ENCODE measurements around the gene DDHD1. TPM values are rescaled to one million over a fixed set of nuclear protein-coding genes. Genes with fewer than 3 reads are reported as not detected.

DDHD1 gene
- total RNA-seq, 2 experiments from 2014 or later: 53.6 to 58.5 TPM

DNA sequence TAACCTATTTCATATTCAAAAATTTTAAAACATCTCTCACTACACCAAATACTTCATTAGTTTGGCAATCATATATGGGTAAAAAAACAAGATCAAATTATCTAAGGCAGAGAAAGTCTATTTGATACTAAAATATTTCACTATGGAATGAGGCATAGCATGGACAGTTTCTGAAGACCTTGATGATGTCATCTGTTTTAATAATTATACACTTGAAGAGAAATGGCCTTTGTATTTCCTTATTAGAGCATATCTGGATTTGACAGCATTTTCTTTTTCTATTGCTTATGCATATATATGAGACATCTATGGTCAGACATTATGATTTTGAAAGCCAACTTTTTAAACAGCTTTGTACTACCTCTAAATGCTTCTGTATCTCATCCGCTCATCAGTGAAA lies 88.6 kb downstream of the DDHD1 start:
- Mint-ChIP-seq H3K4me1 (peaks cover 7% of the 10 kb centered on the region), H3K9me3 (no peaks in the 10 kb centered on the region), H3K27ac (no peak overlapping the region), H3K27me3 (no peaks in the 10 kb centered on the region), H3K4me3 (no peak overlapping the region), H3K36me3 (ENCODE audit: low read depth) (peaks cover 32% of the 10 kb centered on the region)
- ChIA-PET CTCF (interaction anchor here (1.5 kb wide), 1 partner anchor 10 kb away, joined by 4 read pairs; no protein-coding TSS in a partner anchor), POLR2A (interaction anchor here (1.1 kb wide), 1 partner anchor 31 kb away, joined by 3 read pairs; no protein-coding TSS in a partner anchor)
- DNase-seq: no peak

DNA sequence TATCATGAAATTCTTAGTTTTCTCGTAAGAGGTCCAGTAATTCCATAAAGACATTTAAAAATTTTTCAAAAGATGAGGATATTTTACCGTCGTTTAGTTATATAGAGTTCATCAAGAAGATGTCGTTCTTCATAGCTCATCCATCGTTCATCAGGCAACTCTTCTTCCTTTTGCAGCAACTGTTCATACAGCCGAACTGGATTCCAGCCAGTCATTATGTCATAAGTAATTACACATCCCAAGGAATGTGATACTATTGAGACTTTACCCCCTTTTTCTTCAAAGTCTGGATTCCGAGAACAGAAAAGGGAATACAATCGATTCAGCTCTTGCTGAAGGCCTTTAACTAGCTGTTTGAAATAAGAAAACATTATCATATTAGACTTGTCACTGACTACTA lies 90.3 kb downstream of the DDHD1 start:
- no peaks in the 10 kb centered on the region for H3K9me3 Mint-ChIP-seq
- H3K36me3 Mint-ChIP-seq (ENCODE audit: low read depth): peaks cover 28% of the 10 kb centered on the region
- no peaks in the 10 kb centered on the region for H3K27me3 Mint-ChIP-seq
- no peak overlapping the region for H3K4me3 Mint-ChIP-seq
- ChIA-PET POLR2A (no interaction called here), CTCF (no interaction called here)
- no peak for DNase-seq
- no peak overlapping the region for H3K27ac Mint-ChIP-seq
- H3K4me1 Mint-ChIP-seq: peaks cover 7% of the 10 kb centered on the region

DNA sequence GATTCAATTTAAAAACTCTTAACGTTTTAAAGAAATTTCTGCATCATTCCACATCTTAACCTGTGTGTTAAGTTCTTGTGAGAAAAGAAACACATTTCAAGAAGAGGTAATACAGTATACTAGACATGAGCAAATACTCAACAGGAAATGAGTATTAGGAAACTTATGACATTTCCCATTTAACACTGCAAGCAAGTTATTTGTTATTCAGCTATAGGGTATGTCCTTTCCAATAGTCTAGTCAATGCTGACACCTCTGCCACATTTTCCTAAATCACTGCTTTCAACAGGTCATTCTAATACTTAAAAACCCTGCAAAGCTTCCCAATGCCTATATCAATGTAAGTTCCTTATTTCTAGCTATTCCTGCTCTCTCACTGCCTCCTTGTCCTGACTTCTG lies 93.1 kb downstream of the DDHD1 start:
- no peak overlapping the region for H3K27ac Mint-ChIP-seq
- no peak for DNase-seq
- no peak overlapping the region for H3K4me3 Mint-ChIP-seq
- ChIA-PET POLR2A (no interaction called here), CTCF (interaction anchor here (0.7 to 1.7 kb wide), 3 partner anchors 92 to 247 kb away, joined by 3 to 4 read pairs (median 3); no protein-coding TSS in a partner anchor)
- H3K36me3 Mint-ChIP-seq (ENCODE audit: low read depth): peaks cover 33% of the 10 kb centered on the region
- H3K27me3 Mint-ChIP-seq: no peaks in the 10 kb centered on the region
- no peaks in the 10 kb centered on the region for H3K9me3 Mint-ChIP-seq
- H3K4me1 Mint-ChIP-seq: peaks cover 7% of the 10 kb centered on the region

DNA sequence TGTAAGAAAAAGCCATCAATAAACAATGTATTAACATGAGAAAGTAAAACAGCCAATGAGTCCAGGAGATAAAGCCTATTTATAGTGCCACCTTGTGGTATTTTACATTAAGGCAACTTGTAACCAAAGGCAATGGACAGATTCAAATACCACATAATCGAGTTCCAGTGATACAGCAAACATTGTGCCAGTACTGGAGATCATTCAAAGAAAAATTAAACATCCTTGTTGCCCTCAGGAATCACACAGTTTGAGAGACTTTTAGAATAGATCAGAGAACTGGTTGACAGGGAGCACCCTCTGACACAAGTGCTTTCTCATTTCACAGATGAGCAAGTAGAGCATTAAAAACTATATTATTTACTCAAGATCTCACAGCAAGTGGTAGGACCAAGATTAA lies 98.1 kb downstream of the DDHD1 start:
- CTCF ChIA-PET: interaction anchor here (1.3 to 2.9 kb wide), 10 partner anchors 9 to 252 kb away, joined by 3 to 14 read pairs (median 6); no protein-coding TSS in a partner anchor
- H3K4me1 Mint-ChIP-seq: peaks cover 1% of the 10 kb centered on the region

DNA sequence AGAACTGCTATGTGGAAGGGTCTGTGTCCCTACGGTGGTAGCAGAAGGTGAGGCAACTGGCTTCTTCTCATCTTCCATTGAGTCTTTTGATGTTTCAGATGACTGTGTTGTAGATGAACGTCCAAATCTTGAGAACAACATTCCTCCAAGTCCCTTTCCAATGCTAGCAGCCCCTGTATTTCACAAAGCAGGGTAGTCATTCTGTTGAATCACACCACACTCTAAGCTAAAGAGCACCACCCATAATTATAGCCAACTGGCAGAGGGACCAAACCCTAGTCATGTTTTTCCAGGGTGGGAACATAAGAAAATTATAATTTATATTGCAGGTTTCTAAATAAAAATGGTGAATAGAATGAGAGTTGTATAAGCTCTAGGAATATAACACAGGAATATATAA lies 98.7 kb downstream of the DDHD1 start:
- H3K4me3 Mint-ChIP-seq: no peak overlapping the region
- POLR2A ChIA-PET: no interaction called here
- H3K4me1 Mint-ChIP-seq: peaks cover 1% of the 10 kb centered on the region
- H3K27me3 Mint-ChIP-seq: no peaks in the 10 kb centered on the region
- no peaks in the 10 kb centered on the region for H3K9me3 Mint-ChIP-seq
- no peak for DNase-seq
- no peak overlapping the region for H3K27ac Mint-ChIP-seq
- peaks cover 45% of the 10 kb centered on the region for H3K36me3 Mint-ChIP-seq (ENCODE audit: low read depth)
- CTCF ChIA-PET: interaction anchor here (0.8 to 2.9 kb wide), 11 partner anchors 10 to 252 kb away, joined by 3 to 14 read pairs (median 4); no protein-coding TSS in a partner anchor

More for the DNA sequence above, 98.1 kb downstream of the DDHD1 start:
- POLR2A ChIA-PET: interaction anchor here (1.0 kb wide), 1 partner anchor 98 kb away, joined by 3 read pairs; the partner anchor contains the start of gene DDHD1
- no peak overlapping the region for H3K27ac Mint-ChIP-seq
- no peak for DNase-seq
- no peak overlapping the region for H3K4me3 Mint-ChIP-seq
- H3K27me3 Mint-ChIP-seq: no peaks in the 10 kb centered on the region
- H3K9me3 Mint-ChIP-seq: no peaks in the 10 kb centered on the region
- peaks cover 40% of the 10 kb centered on the region for H3K36me3 Mint-ChIP-seq (ENCODE audit: low read depth)

DNA sequence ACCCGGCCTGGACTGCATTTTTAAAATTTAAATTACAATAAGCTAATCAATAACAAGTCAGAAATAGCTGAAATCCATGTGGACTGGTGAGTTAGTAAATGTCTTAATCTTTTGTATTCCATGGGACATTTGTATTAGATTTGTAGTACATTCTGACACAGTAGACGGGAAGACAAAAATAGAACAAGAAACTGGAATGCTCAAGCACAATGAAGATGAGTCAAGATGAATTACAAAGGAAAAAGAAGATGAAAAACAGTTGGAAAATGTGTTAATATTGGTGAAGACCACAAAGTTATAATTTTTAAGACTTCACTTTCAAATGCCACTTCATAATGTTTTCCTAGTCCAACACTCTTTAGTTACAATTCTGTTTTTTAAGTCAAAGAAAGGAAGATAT lies 104.5 kb downstream of the DDHD1 start:
- H3K36me3 Mint-ChIP-seq (ENCODE audit: low read depth): peaks cover 50% of the 10 kb centered on the region
- ChIA-PET POLR2A (no interaction called here), CTCF (interaction anchor here (0.6 to 0.7 kb wide), 2 partner anchors 217 to 224 kb away, joined by 3 to 5 read pairs; no protein-coding TSS in a partner anchor)
- DNase-seq: no peak
- no peak overlapping the region for H3K27ac Mint-ChIP-seq
- no peaks in the 10 kb centered on the region for H3K4me1 Mint-ChIP-seq
- H3K4me3 Mint-ChIP-seq: no peak overlapping the region
- no peaks in the 10 kb centered on the region for H3K9me3 Mint-ChIP-seq
- no peaks in the 10 kb centered on the region for H3K27me3 Mint-ChIP-seq

DNA sequence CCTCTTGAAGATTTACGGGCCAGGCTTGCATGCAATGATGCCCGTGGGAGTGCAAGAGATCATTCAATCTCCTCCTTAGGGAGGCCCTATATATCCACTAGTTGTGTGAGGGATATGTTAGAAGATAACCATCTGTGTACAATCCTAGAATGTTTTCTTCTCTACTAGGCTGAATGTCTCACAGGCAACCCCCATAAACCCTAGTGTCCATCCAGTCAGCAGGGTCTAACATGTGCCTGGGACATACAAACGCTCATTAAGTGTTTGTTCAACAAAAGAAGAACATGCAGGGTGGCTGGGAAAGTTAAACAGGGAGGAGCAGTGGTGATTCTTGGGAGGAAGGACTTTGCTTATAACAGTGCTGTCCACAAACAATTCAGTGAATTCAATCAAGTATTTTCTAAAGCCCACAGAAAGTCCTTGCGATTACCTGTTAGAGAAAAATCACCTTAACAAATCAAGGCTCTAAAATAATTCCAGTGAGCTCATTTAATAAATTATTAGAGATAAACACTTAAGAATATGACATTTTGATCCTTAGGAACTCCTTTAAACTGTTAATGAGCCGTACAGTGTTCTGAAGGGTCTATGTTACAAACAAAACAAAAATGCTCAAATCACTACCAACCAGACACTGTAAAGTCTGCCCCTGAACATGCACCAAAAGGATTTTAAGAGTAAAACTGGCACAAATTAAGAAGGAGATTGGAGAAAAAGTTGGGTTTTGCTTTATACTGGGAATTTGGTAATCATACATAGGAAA lies 105.6 kb downstream of the DDHD1 start:
- CTCF ChIA-PET: interaction anchor here (0.7 to 1.0 kb wide), 2 partner anchors 18 to 248 kb away, joined by 3 read pairs; no protein-coding TSS in a partner anchor
- no peak overlapping the region for H3K27ac Mint-ChIP-seq

DNA sequence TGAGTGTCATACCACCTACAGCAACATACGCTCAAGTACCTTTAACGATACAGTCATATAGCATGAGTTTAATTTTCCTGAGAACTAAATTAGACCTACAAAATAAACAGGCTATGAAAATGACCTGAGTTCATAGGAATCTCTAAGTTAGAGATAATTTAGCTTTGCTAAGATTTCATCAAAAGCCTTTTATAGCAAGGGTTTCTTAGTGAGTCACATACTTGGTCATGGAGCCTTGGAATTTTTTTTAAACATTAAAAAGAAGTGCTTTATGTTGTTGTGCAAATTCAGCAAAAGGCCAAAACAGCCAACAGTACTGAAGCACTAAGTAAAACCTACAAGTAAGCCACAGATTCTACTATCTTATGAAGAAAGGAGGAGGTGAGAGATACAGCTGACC lies 108.6 kb downstream of the DDHD1 start:
- Mint-ChIP-seq H3K36me3 (ENCODE audit: low read depth) (peaks cover 58% of the 10 kb centered on the region), H3K9me3 (no peaks in the 10 kb centered on the region), H3K4me1 (no peaks in the 10 kb centered on the region), H3K4me3 (no peak overlapping the region), H3K27me3 (no peaks in the 10 kb centered on the region), H3K27ac (no peak overlapping the region)
- POLR2A ChIA-PET: no interaction called here
- CTCF ChIA-PET: interaction anchor here (1.3 to 1.6 kb wide), 2 partner anchors 9 to 11 kb away, joined by 4 read pairs; no protein-coding TSS in a partner anchor
- no peak for DNase-seq

More for the DNA sequence above, 105.6 kb downstream of the DDHD1 start:
- Mint-ChIP-seq H3K9me3 (no peaks in the 10 kb centered on the region), H3K4me3 (no peak overlapping the region), H3K4me1 (no peaks in the 10 kb centered on the region), H3K27me3 (no peaks in the 10 kb centered on the region), H3K36me3 (ENCODE audit: low read depth) (peaks cover 51% of the 10 kb centered on the region)
- POLR2A ChIA-PET: no interaction called here
- no peak for DNase-seq

DNA sequence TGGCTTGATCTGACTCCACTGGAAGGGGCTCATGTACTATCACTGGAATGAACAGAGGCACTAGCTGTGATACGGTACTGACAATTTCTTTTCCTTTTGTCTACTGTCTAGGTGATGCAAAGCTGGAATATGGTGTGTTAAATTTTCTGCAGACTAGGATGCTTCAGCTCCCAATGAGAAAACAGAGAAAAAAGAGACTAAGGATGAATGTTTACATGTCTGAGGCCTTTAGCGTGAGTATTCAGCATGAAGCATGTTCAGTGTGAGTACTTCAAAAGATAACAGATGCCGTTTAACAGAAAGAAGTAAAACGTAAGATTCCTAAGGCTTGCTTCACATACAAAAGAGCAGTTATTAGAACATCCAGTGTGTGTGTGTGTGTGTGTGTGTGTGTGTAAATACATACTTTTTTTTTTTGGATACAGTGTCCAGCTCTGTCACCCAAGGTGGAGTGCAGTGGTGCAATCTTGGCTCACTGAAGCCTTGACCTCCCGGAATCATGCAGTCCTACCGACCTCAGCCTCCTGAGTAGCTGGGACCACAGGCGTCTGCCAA lies 110.0 kb downstream of the DDHD1 start:
- Mint-ChIP-seq H3K4me3 (no peak overlapping the region), H3K27ac (no peak overlapping the region), H3K36me3 (ENCODE audit: low read depth) (peaks cover 66% of the 10 kb centered on the region), H3K9me3 (no peaks in the 10 kb centered on the region), H3K4me1 (no peaks in the 10 kb centered on the region), H3K27me3 (no peaks in the 10 kb centered on the region)
- no peak for DNase-seq
- ChIA-PET CTCF (no interaction called here), POLR2A (no interaction called here)

DNA sequence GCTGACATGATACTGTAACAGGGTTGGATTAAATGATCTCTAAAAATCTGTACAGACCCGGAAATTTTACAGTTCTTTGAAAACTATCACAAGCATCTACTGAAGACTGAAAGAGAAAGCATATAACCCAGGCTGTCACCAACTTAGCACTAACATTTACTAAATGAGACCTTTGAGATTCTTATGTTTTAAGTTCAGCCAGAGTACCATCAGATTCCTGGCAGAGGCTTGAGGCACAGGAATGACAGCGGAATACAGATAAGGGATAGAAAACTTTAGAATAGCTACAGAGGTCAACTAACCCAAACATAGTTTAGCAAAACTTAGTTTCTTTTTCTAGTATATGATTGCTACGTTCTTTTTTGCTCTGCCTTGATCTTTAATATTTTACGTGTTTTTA lies 110.6 kb downstream of the DDHD1 start:
- Mint-ChIP-seq H3K27me3 (no peaks in the 10 kb centered on the region), H3K4me3 (no peak overlapping the region), H3K9me3 (no peaks in the 10 kb centered on the region), H3K27ac (no peak overlapping the region), H3K36me3 (ENCODE audit: low read depth) (peaks cover 69% of the 10 kb centered on the region), H3K4me1 (no peaks in the 10 kb centered on the region)
- no peak for DNase-seq
- POLR2A ChIA-PET: no interaction called here
- CTCF ChIA-PET: no interaction called here

DNA sequence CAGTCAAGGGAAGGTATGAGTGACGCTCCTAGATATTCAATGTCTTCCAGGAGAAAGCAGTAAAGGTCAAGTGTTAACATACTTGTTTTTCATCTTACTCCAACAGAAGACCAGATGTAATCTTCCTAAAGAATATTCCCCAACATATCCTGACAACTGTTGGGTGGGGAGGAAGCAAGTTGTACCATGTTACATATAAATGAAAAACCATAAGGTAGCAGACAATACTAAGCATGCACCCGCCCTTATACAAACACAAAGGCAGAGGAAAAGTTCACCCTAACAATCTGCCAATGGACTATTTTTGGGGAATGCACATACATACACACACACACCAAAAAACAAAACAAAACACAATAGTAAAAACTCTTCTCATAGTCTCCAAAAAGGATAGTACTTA lies 112.1 kb downstream of the DDHD1 start:
- H3K36me3 Mint-ChIP-seq (ENCODE audit: low read depth): peaks cover 75% of the 10 kb centered on the region
- H3K27me3 Mint-ChIP-seq: no peaks in the 10 kb centered on the region
- H3K4me3 Mint-ChIP-seq: no peak overlapping the region
- H3K9me3 Mint-ChIP-seq: no peaks in the 10 kb centered on the region
- no peaks in the 10 kb centered on the region for H3K4me1 Mint-ChIP-seq
- no peak for DNase-seq
- POLR2A ChIA-PET: interaction anchor here (1.1 kb wide), 1 partner anchor 129 kb away, joined by 3 read pairs; no protein-coding TSS in a partner anchor
- CTCF ChIA-PET: no interaction called here
- no peak overlapping the region for H3K27ac Mint-ChIP-seq

DNA sequence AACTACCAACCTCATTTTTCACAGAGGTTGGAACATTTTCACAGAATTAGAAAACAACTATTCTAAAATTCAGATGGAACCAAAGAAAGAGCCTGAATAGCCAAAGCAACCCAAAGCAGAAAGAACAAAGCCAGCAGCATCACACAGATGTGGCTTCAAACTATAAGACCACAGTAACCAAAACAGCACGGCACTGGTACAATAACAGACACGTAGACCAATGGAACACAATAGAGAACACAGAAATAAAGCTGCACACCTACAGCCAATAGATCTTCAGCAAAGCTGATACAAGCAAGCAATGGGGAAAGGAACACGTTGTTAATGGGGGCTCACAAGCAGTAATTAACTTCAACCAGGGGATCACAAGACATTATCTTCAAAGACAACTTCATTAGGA lies 114.5 kb downstream of the DDHD1 start:
- Mint-ChIP-seq H3K4me1 (peaks cover 2% of the 10 kb centered on the region), H3K27me3 (no peaks in the 10 kb centered on the region), H3K4me3 (no peak overlapping the region), H3K27ac (no peak overlapping the region), H3K9me3 (no peaks in the 10 kb centered on the region), H3K36me3 (ENCODE audit: low read depth) (peaks cover 80% of the 10 kb centered on the region)
- CTCF ChIA-PET: no interaction called here
- DNase-seq: no peak
- POLR2A ChIA-PET: no interaction called here

DNA sequence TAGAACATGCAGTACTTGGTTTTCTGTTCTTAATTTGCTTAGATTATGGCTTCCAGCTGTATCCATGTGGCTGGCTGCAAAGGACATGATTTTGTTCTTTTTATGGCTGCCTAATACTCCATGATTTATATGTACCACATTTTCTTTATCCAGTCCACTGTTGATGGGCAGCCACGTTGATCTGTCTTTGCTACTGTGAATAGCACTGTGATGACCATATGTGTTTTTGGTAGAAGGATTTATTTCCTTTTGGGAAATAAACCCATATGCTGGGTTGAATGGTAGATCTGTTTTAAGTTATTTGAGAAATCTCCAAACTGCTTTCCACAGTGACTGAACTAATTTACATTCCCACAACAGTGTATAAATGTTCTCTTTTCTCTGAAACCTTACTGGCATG lies 116.1 kb downstream of the DDHD1 start:
- CTCF ChIA-PET: no interaction called here
- POLR2A ChIA-PET: no interaction called here
- no peak overlapping the region for H3K27ac Mint-ChIP-seq
- peaks cover 79% of the 10 kb centered on the region for H3K36me3 Mint-ChIP-seq (ENCODE audit: low read depth)
- H3K4me3 Mint-ChIP-seq: no peak overlapping the region
- H3K27me3 Mint-ChIP-seq: no peaks in the 10 kb centered on the region
- DNase-seq: no peak
- peaks cover 2% of the 10 kb centered on the region for H3K4me1 Mint-ChIP-seq
- H3K9me3 Mint-ChIP-seq: no peaks in the 10 kb centered on the region

Data from activated CD4-positive, alpha-beta memory T cell treated with anti-CD3 and anti-CD28 coated beads, Interleukin-2, amount 10 ng/mL, durations not matched to agents 7 days and 5 days (primary cell).